NCI-H748 (cell line): ENCODE measurements around the gene ADAMTSL5.
"Not testable (repeated sequence)": the region's sequence is repeated elsewhere in the genome, so short reads cannot be mapped to it uniquely, and the experiment has no call there.

Experiments
- DNase-seq: peaks from one replicate; lab custom pipeline; 2025; ENCODE audit not compliant: unreplicated experiment; lab: John Stamatoyannopoulos, UW

The ADAMTSL5 gene

GRCh38 chr19:1514295-1514661, 1.5 kb upstream of the ADAMTSL5 start:
- no peak for DNase-seq

- DNase-seq: peak; percentile 44
Observed at GRCh38 chr19:1513499-1514294, 878 bp upstream of the ADAMTSL5 start.

GRCh38 chr19:1511318-1512317, 1.2 kb downstream of the ADAMTSL5 start:
- DNase-seq: no peak

GRCh38 chr19:1510807-1511206, 2.0 kb downstream of the ADAMTSL5 start:
- no peak for DNase-seq

- no peak for DNase-seq
Observed at GRCh38 chr19:1510442-1510806, 2.4 kb downstream of the ADAMTSL5 start.

GRCh38 chr19:1509602-1510441, 3.0 kb downstream of the ADAMTSL5 start:
- no peak for DNase-seq

GRCh38 chr19:1508507-1508856, 4.3 kb downstream of the ADAMTSL5 start:
- DNase-seq: no peak

- DNase-seq: peak; percentile 95
Observed at GRCh38 chr19:1507763-1508506, 4.9 kb downstream of the ADAMTSL5 start.

- DNase-seq: no peak
Observed at GRCh38 chr19:1507192-1507660, 5.6 kb downstream of the ADAMTSL5 start.

GRCh38 chr19:1505991-1506881, 6.6 kb downstream of the ADAMTSL5 start:
- DNase-seq: no peak

GRCh38 chr19:1505012-1505411, 7.8 kb downstream of the ADAMTSL5 start:
- no peak for DNase-seq

- DNase-seq: no peak
Observed at GRCh38 chr19:1503925-1504773, 8.7 kb downstream of the ADAMTSL5 start.

GRCh38 chr19:1503089-1503924, 9.5 kb downstream of the ADAMTSL5 start:
- peak; percentile 29 for DNase-seq

- DNase-seq: no peak
Observed at GRCh38 chr19:1502433-1503088, 10.3 kb downstream of the ADAMTSL5 start.

GRCh38 chr19:1501200-1501595, 11.6 kb downstream of the ADAMTSL5 start:
- DNase-seq: no peak

- not testable (repeated sequence) for DNase-seq
Observed at GRCh38 chr19:1499231-1499630, 13.6 kb downstream of the ADAMTSL5 start.
